Karpas-422 (cell line): Measurements from ENCODE around the gene CCT5. TPM values are rescaled to one million over a fixed set of nuclear protein-coding genes. Genes with fewer than 3 reads are reported as not detected.

Source experiments
- DNase-seq: peaks from one replicate; pipeline ENCODE4 v3.0.0-alpha.2; 2015
- H2AFZ ChIP-seq: fragments of 200-600 bp; sonication (generic); 2 replicates; pipeline ENCODE4 v1.6.1; 2014; ENCODE audit warnings: antibody characterized with exemption, low read length, mixed read lengths
- H3K27ac ChIP-seq: fragments of 200-600 bp; sonication (generic); 2 replicates; pipeline ENCODE4 v1.5.1; 2014; ENCODE audit warnings: mild to moderate bottlenecking, low read length, moderate library complexity
- H3K27me3 ChIP-seq: fragments of 200-600 bp; sonication (generic); 2 replicates; pipeline ENCODE4 v1.6.1; 2014; ENCODE audit warnings: low read length, mixed read lengths
- H3K36me3 ChIP-seq: fragments of 200-600 bp; sonication (generic); 2 replicates; pipeline ENCODE4 v1.6.1; 2014; ENCODE audit warnings: low read length, mixed read lengths; ENCODE audit not compliant: insufficient read depth
- H3K4me1 ChIP-seq: fragments of 200-600 bp; sonication (generic); 2 replicates; pipeline ENCODE4 v1.6.1; 2014; ENCODE audit warnings: mild to moderate bottlenecking, low read length, mixed read lengths
- H3K4me2 ChIP-seq: fragments of 200-600 bp; sonication (generic); 2 replicates; pipeline ENCODE4 v1.6.1; 2014; ENCODE audit warnings: low read length, low read depth, mild to moderate bottlenecking; ENCODE audit not compliant: poor library complexity, severe bottlenecking
- H3K4me3 ChIP-seq: fragments of 200-600 bp; sonication (generic); 2 replicates; pipeline ENCODE4 v1.5.1; 2014; ENCODE audit warnings: mild to moderate bottlenecking, antibody characterized with exemption, low read length, mixed read lengths
- H3K79me2 ChIP-seq: fragments of 200-600 bp; sonication (generic); 2 replicates; pipeline ENCODE4 v1.6.1; 2014; ENCODE audit warnings: mild to moderate bottlenecking, low read length, mixed read lengths
- H3K9ac ChIP-seq: fragments of 200-600 bp; sonication (generic); 2 replicates; pipeline ENCODE4 v1.6.0; 2014; ENCODE audit warnings: low read length
- H3K9me2 ChIP-seq: fragments of 200-600 bp; sonication (generic), shearing (Covaris generic); replicated peaks from 2 replicates; pipeline ENCODE4 v1.6.0; 2014; ENCODE audit warnings: mild to moderate bottlenecking, low read length, moderate library complexity; ENCODE audit not compliant: insufficient read depth
- H3K9me3 ChIP-seq: fragments of 300-700, 200-600 bp; sonication (generic); 2 replicates; pipeline ENCODE4 v1.6.1; 2014; ENCODE audit warnings: low read length, mixed read lengths
- H4K20me1 ChIP-seq: fragments of 200-600 bp; sonication (generic); 2 replicates; pipeline ENCODE4 v1.6.1; 2014; ENCODE audit warnings: mild to moderate bottlenecking, antibody characterized with exemption, low read length, low read depth; ENCODE audit not compliant: insufficient read depth
- total RNA-seq: library from RNA; depleted of rRNA; stranded (reverse); fragments of >200 nt; shearing (Covaris generic); gene quantifications from 2 replicates; pipeline ENCODE4 v1.2.3, GENCODE V29; 2014; ENCODE audit warnings: low replicate concordance

The CCT5 gene
- total RNA-seq, 1 experiment from 2014 or later: 319 TPM

GRCh38 chr5:10303201-10303600 is 53.1 kb downstream of the CCT5 start:
- H3K79me2 ChIP-seq: no peaks in the 10 kb centered on the region
- no peak overlapping the region for H2AFZ ChIP-seq
- DNase-seq: no peak
- no peaks in the 10 kb centered on the region for H3K36me3 ChIP-seq
- H3K9me2 ChIP-seq: no peaks in the 10 kb centered on the region
- no peaks in the 10 kb centered on the region for H3K4me1 ChIP-seq
- H4K20me1 ChIP-seq: no peaks in the 10 kb centered on the region
- no peak overlapping the region for H3K27ac ChIP-seq
- H3K4me2 ChIP-seq: no peak overlapping the region
- no peak overlapping the region for H3K4me3 ChIP-seq
- H3K9ac ChIP-seq: no peak overlapping the region
- no peaks in the 10 kb centered on the region for H3K9me3 ChIP-seq
- H3K27me3 ChIP-seq: no peaks in the 10 kb centered on the region

- Histone ChIP-seq H4K20me1 (no peaks in the 10 kb centered on the region), H3K9me3 (no peaks in the 10 kb centered on the region), H3K9me2 (no peaks in the 10 kb centered on the region), H3K4me3 (no peak overlapping the region), H3K27me3 (no peaks in the 10 kb centered on the region), H2AFZ (no peak overlapping the region), H3K4me2 (no peak overlapping the region), H3K79me2 (no peaks in the 10 kb centered on the region), H3K9ac (no peak overlapping the region), H3K4me1 (no peaks in the 10 kb centered on the region), H3K27ac (no peak overlapping the region), H3K36me3 (no peaks in the 10 kb centered on the region)
- DNase-seq: no peak
These were observed 53.7 kb downstream of the CCT5 start for GRCh38 chr5:10303699-10304170.

- Histone ChIP-seq H3K79me2 (no peaks in the 10 kb centered on the region), H3K9me2 (no peaks in the 10 kb centered on the region)
These were observed 54.9 kb downstream of the CCT5 start for GRCh38 chr5:10304932-10305331.

GRCh38 chr5:10306114-10306513 is 56.0 kb downstream of the CCT5 start:
- Histone ChIP-seq H2AFZ (no peak overlapping the region), H3K9me2 (no peaks in the 10 kb centered on the region), H3K27me3 (no peaks in the 10 kb centered on the region), H3K9me3 (no peaks in the 10 kb centered on the region), H3K4me3 (no peak overlapping the region), H4K20me1 (no peaks in the 10 kb centered on the region), H3K36me3 (no peaks in the 10 kb centered on the region), H3K27ac (no peak overlapping the region), H3K4me1 (no peaks in the 10 kb centered on the region), H3K4me2 (no peak overlapping the region), H3K79me2 (no peaks in the 10 kb centered on the region), H3K9ac (no peak overlapping the region)
- DNase-seq: no peak

More at GRCh38 chr5:10304932-10305331, 54.9 kb downstream of the CCT5 start:
- Histone ChIP-seq H4K20me1 (no peaks in the 10 kb centered on the region), H3K36me3 (no peaks in the 10 kb centered on the region), H3K9ac (no peak overlapping the region), H2AFZ (no peak overlapping the region), H3K4me2 (no peak overlapping the region), H3K4me3 (no peak overlapping the region), H3K4me1 (no peaks in the 10 kb centered on the region), H3K27ac (no peak overlapping the region), H3K27me3 (no peaks in the 10 kb centered on the region), H3K9me3 (no peaks in the 10 kb centered on the region)
- DNase-seq: no peak

GRCh38 chr5:10306806-10307205 is 56.7 kb downstream of the CCT5 start:
- H3K4me1 ChIP-seq: no peaks in the 10 kb centered on the region
- DNase-seq: no peak
- H3K36me3 ChIP-seq: no peaks in the 10 kb centered on the region
- no peaks in the 10 kb centered on the region for H4K20me1 ChIP-seq
- no peaks in the 10 kb centered on the region for H3K9me3 ChIP-seq
- no peak overlapping the region for H3K27ac ChIP-seq
- H3K9me2 ChIP-seq: no peaks in the 10 kb centered on the region
- H3K79me2 ChIP-seq: no peaks in the 10 kb centered on the region
- H3K27me3 ChIP-seq: no peaks in the 10 kb centered on the region
- H3K4me3 ChIP-seq: no peak overlapping the region
- no peak overlapping the region for H3K4me2 ChIP-seq
- H3K9ac ChIP-seq: no peak overlapping the region
- no peak overlapping the region for H2AFZ ChIP-seq

GRCh38 chr5:10307206-10308148 is 57.4 kb downstream of the CCT5 start, which contains the start of gene CMBL:
Gene CMBL, minus strand, starts transcription at chr5:10307902. Its CDS starts 17,140 bp downstream, at chr5:10290762.
- Histone ChIP-seq H3K36me3 (no peaks in the 10 kb centered on the region), H3K9me2 (no peaks in the 10 kb centered on the region), H3K27me3 (no peaks in the 10 kb centered on the region), H3K9ac (no peak within 1 kb of the TSS), H3K4me3 (no peak within 1 kb of the TSS), H3K79me2 (no peaks in the 10 kb centered on the region), H3K4me2 (no peak within 1 kb of the TSS), H4K20me1 (no peaks in the 10 kb centered on the region), H3K27ac (no peak within 1 kb of the TSS), H3K9me3 (no peaks in the 10 kb centered on the region), H3K4me1 (no peaks in the 10 kb centered on the region), H2AFZ (no peak within 1 kb of the TSS)
- no peak for DNase-seq

- no peak overlapping the region for H3K4me2 ChIP-seq
- H3K79me2 ChIP-seq: no peaks in the 10 kb centered on the region
- H3K27ac ChIP-seq: no peak overlapping the region
- no peaks in the 10 kb centered on the region for H3K9me3 ChIP-seq
- H3K27me3 ChIP-seq: no peaks in the 10 kb centered on the region
- no peak overlapping the region for H3K4me3 ChIP-seq
- no peaks in the 10 kb centered on the region for H3K36me3 ChIP-seq
- H2AFZ ChIP-seq: no peak overlapping the region
- H4K20me1 ChIP-seq: no peaks in the 10 kb centered on the region
- no peak overlapping the region for H3K9ac ChIP-seq
- H3K9me2 ChIP-seq: no peaks in the 10 kb centered on the region
- no peaks in the 10 kb centered on the region for H3K4me1 ChIP-seq
- DNase-seq: no peak
These were observed 58.8 kb downstream of the CCT5 start for GRCh38 chr5:10308844-10309243.

- Histone ChIP-seq H3K27ac (no peak overlapping the region), H3K9ac (no peak overlapping the region), H3K9me3 (no peaks in the 10 kb centered on the region), H3K4me2 (no peak overlapping the region), H3K9me2 (no peaks in the 10 kb centered on the region), H3K36me3 (no peaks in the 10 kb centered on the region), H3K27me3 (no peaks in the 10 kb centered on the region), H2AFZ (no peak overlapping the region), H3K4me1 (no peaks in the 10 kb centered on the region), H3K79me2 (no peaks in the 10 kb centered on the region), H4K20me1 (no peaks in the 10 kb centered on the region), H3K4me3 (no peak overlapping the region)
- DNase-seq: no peak
These were observed 60.1 kb downstream of the CCT5 start for GRCh38 chr5:10310066-10310779.
